H1 (cell line): ENCODE data around the gene ENDOV. TPM values are rescaled to one million over a fixed set of nuclear protein-coding genes. Genes with fewer than 3 reads are reported as not detected.

ENCODE experiments used
- CTCF ChIA-PET: fragments of 300-600 bp; sonication (Branson Sonifier 250); formaldehyde crosslinking; loops from one replicate; lab custom pipeline; 2021; ENCODE audit not compliant: partially characterized antibody; lab: Charles Lee
- POLR2A ChIA-PET: fragments of 300-600 bp; sonication (Branson Sonifier 250); formaldehyde crosslinking; loops from one replicate; lab custom pipeline; 2021; ENCODE audit warnings: inconsistent platforms; ENCODE audit not compliant: partially characterized antibody; lab: Charles Lee
- DNase-seq, 2 experiments: peaks; one replicate each; pipeline versions ENCODE4 v3.0.0 to v3.0.0-alpha.2; 2010 to 2022; ENCODE audit warnings: low spot score in 2 of 2, low read depth in 1 of 2, mixed read lengths in 1 of 2
- FAIRE-seq: peaks from 2 replicates; lab custom pipeline; 2011; peaks lifted over from hg19 to GRCh38; lab: Jason Lieb, UNC
- H2AFZ ChIP-seq: 2 replicates; pipeline ENCODE4 v1.8.1; 2012; ENCODE audit warnings: low read length, inconsistent platforms
- H2AK5ac ChIP-seq: 2 replicates; pipeline ENCODE4 v1.6.1; 2013; ENCODE audit warnings: low read depth, low read length
- H2BK120ac ChIP-seq: replicated peaks from 2 replicates; pipeline ENCODE3; 2013; ENCODE audit warnings: low read depth, low read length, inconsistent platforms
- H2BK12ac ChIP-seq: 2 replicates; pipeline ENCODE4 v1.6.1; 2013; ENCODE audit warnings: low read depth, low read length
- H2BK15ac ChIP-seq: 2 replicates; pipeline ENCODE4 v1.6.1; 2013; ENCODE audit warnings: low read length
- H2BK20ac ChIP-seq: 2 replicates; pipeline ENCODE4 v1.6.1; 2013; ENCODE audit warnings: low read length
- H2BK5ac ChIP-seq: 2 replicates; pipeline ENCODE4 v1.6.1; 2013; ENCODE audit warnings: low read depth, low read length
- H3K14ac ChIP-seq: 2 replicates; pipeline ENCODE4 v1.6.1; 2013; ENCODE audit warnings: inconsistent platforms; ENCODE audit not compliant: insufficient read length
- H3K18ac ChIP-seq: 2 replicates; pipeline ENCODE4 v1.6.1; 2013; ENCODE audit warnings: low read length; ENCODE audit errors: extremely low read depth
- H3K23ac ChIP-seq: 2 replicates; pipeline ENCODE4 v1.6.1; 2013; ENCODE audit warnings: inconsistent platforms; ENCODE audit not compliant: insufficient read length
- H3K23me2 ChIP-seq: 2 replicates; pipeline ENCODE4 v1.6.1; 2013; ENCODE audit warnings: low read depth, low read length
- H3K27ac ChIP-seq: 2 replicates; pipeline ENCODE4 v1.6.1; 2011; ENCODE audit warnings: low read depth, low read length, inconsistent platforms
- H3K27me3 ChIP-seq, 4 experiments: replicated peaks in 1 of 4; 1 replicate in 1 of 4; 2 replicates in 3 of 4; pipeline versions ENCODE4 v1.6.1 to v1.8.1; 2011 to 2013; ENCODE audit warnings: low read length in 3 of 4, mild to moderate bottlenecking in 3 of 4, inconsistent platforms in 2 of 4, mixed read lengths in 2 of 4, moderate library complexity in 1 of 4; ENCODE audit not compliant: control insufficient read depth in 3 of 4, insufficient read depth in 3 of 4; ENCODE audit errors: extremely low read depth in 1 of 4
- H3K36me3 ChIP-seq, 4 experiments: 2 replicates each; pipeline versions ENCODE4 v1.6.1 to v1.8.1; 2011 to 2013; ENCODE audit warnings: mild to moderate bottlenecking in 4 of 4, low read length in 3 of 4, moderate library complexity in 2 of 4, control low read depth in 1 of 4, inconsistent platforms in 1 of 4; ENCODE audit not compliant: insufficient read depth in 4 of 4, control insufficient read depth in 2 of 4
- H3K4ac ChIP-seq: replicated peaks from 2 replicates; pipeline ENCODE3; 2013; ENCODE audit warnings: low read length, low read depth, mixed read lengths, inconsistent platforms; ENCODE audit not compliant: insufficient read length
- H3K4me1 ChIP-seq, 4 experiments: replicated peaks in 1 of 4; 1 replicate in 1 of 4; 2 replicates in 3 of 4; pipeline versions ENCODE4 v1.6.1 to v1.8.1; 2011 to 2013; ENCODE audit warnings: low read length in 3 of 4, inconsistent platforms in 2 of 4, mixed read lengths in 1 of 4; ENCODE audit not compliant: insufficient read depth in 4 of 4, control insufficient read depth in 3 of 4
- H3K4me2 ChIP-seq, 2 experiments: 2 replicates each; pipeline versions ENCODE4 v1.6.1 to v1.8.1; 2011 to 2013; ENCODE audit warnings: low read depth in 2 of 2, low read length in 2 of 2, control low read depth in 1 of 2, inconsistent platforms in 1 of 2, mild to moderate bottlenecking in 1 of 2; ENCODE audit not compliant: insufficient read depth in 1 of 2
- H3K4me3 ChIP-seq, 4 experiments: fragments of 200-600, 300-600 bp in 1 of 4; sonication (generic), shearing (Covaris generic), sonication (Bioruptor Twin) in 1 of 4; 2 replicates each; pipeline versions ENCODE4 v1.5.1 to v1.8.1; 2011 to 2016; ENCODE audit warnings: low read length in 4 of 4, low read depth in 3 of 4, control low read depth in 2 of 4, inconsistent platforms in 2 of 4, mild to moderate bottlenecking in 2 of 4, mixed read lengths in 1 of 4, moderate library complexity in 1 of 4; ENCODE audit not compliant: insufficient read depth in 2 of 4; ENCODE audit errors: extremely low read depth in 1 of 4
- H3K56ac ChIP-seq: replicated peaks from 2 replicates; pipeline ENCODE3; 2013; ENCODE audit warnings: low read depth, mild to moderate bottlenecking, mixed read lengths, low read length, inconsistent platforms; ENCODE audit not compliant: insufficient read length
- H3K79me1 ChIP-seq: 2 replicates; pipeline ENCODE4 v1.6.1; 2013; ENCODE audit warnings: low read depth, low read length, control low read depth
- H3K79me2 ChIP-seq, 2 experiments: 2 replicates each; pipeline versions ENCODE4 v1.6.1 to v1.8.1; 2012 to 2013; ENCODE audit warnings: low read length in 2 of 2, mild to moderate bottlenecking in 2 of 2, inconsistent platforms in 1 of 2; ENCODE audit not compliant: insufficient read depth in 2 of 2, control insufficient read depth in 1 of 2
- H3K9ac ChIP-seq, 4 experiments: replicated peaks in 1 of 4; 1 replicate in 1 of 4; 2 replicates in 3 of 4; pipeline versions ENCODE4 v1.6.1 to v1.8.1; 2011 to 2013; ENCODE audit warnings: low read depth in 3 of 4, low read length in 3 of 4, control low read depth in 2 of 4, mild to moderate bottlenecking in 2 of 4, moderate library complexity in 2 of 4, inconsistent platforms in 1 of 4; ENCODE audit errors: extremely low read depth in 1 of 4
- H3K9me3 ChIP-seq, 2 experiments: 2 replicates each; pipeline versions ENCODE4 v1.6.1 to v1.8.1; 2012 to 2013; ENCODE audit warnings: mild to moderate bottlenecking in 2 of 2, moderate library complexity in 2 of 2, control low read depth in 1 of 2, inconsistent platforms in 1 of 2, low read depth in 1 of 2, low read length in 1 of 2, mixed read lengths in 1 of 2; ENCODE audit not compliant: insufficient read depth in 2 of 2
- H4K20me1 ChIP-seq, 2 experiments: replicated peaks in 1 of 2; 2 replicates each; pipeline versions ENCODE3 to v1.8.1; 2011 to 2013; ENCODE audit warnings: inconsistent platforms in 2 of 2, low read length in 2 of 2, mild to moderate bottlenecking in 1 of 2; ENCODE audit not compliant: insufficient read depth in 2 of 2, control insufficient read depth in 1 of 2
- H4K5ac ChIP-seq: 2 replicates; pipeline ENCODE4 v1.6.1; 2013; ENCODE audit warnings: low read length, low read depth, mixed read lengths, inconsistent platforms; ENCODE audit not compliant: insufficient read length
- H4K8ac ChIP-seq: 2 replicates; pipeline ENCODE4 v1.8.0; 2013; ENCODE audit warnings: mild to moderate bottlenecking, moderate library complexity, low read length, inconsistent platforms; ENCODE audit not compliant: insufficient read depth; ENCODE audit errors: extremely low read depth
- H4K91ac ChIP-seq: replicated peaks from 2 replicates; pipeline ENCODE3; 2013; ENCODE audit warnings: low read length, mixed read lengths, inconsistent platforms; ENCODE audit not compliant: insufficient read length
- MAX ChIP-seq: IDR thresholded peaks from 2 replicates; pipeline ENCODE4 v1.6.1; 2012; ENCODE audit warnings: inconsistent platforms
- TBP ChIP-seq: IDR thresholded peaks from 2 replicates; pipeline ENCODE4 v1.6.1; 2011; ENCODE audit warnings: low read depth, low read length, improper control_type of control experiment
- TEAD4 ChIP-seq: IDR thresholded peaks from 2 replicates; pipeline ENCODE4 v1.6.1; 2012; ENCODE audit warnings: low read depth, low read length, inconsistent platforms, mixed read lengths
- WGBS, 2 experiments: shearing (Covaris generic) in 1 of 2; methylation state at CpG; one replicate each; pipeline versions ENCODE4 v1.1.6 to v1.1.7; 2013 to 2015; ENCODE audit warnings: low lambda C conversion rate in 2 of 2, mixed read lengths in 2 of 2, inconsistent platforms in 1 of 2, low coverage in 1 of 2, missing lambda C conversion rate in 1 of 2; ENCODE audit not compliant: insufficient replicate concordance in 2 of 2, insufficient coverage in 1 of 2, insufficient read length in 1 of 2; ENCODE audit errors: extremely low coverage in 1 of 2, missing lambda C conversion rate in 1 of 2; 5-methylcytosine and 5-hydroxymethylcytosine counted together
- polyA plus RNA-seq, 7 experiments: library from polyadenylated mRNA; depleted of rRNA in 3 of 7; stranded (reverse) in 5 of 7; unstranded in 2 of 7; fragments of >200 nt in 5 of 7; fragments of 200-250 nt in 2 of 7; gene quantifications; 1 replicate in 5 of 7; 2 replicates in 1 of 7; 4 replicates in 1 of 7; pipeline versions ENCODE4 v1.2.1 to v1.2.3, GENCODE V29; 2011 to 2013; ENCODE audit warnings: missing spikeins in 2 of 7, mixed read lengths in 2 of 7
- total RNA-seq: library from RNA; stranded (reverse); fragmentation: NEBNext Ultra II Directional; extraction: Animal tissue kit (Norgen Biotek cat#: 25700); gene quantifications from 2 replicates; pipeline ENCODE4 v1.2.1, GENCODE V29; 2021

The ENDOV gene
- total and polyA plus RNA-seq, 2 of the 8 experiments (the other 6 are each of a cell fraction or from before 2014, with no cell fraction given) = 10.6 to 13.3 TPM

DNA sequence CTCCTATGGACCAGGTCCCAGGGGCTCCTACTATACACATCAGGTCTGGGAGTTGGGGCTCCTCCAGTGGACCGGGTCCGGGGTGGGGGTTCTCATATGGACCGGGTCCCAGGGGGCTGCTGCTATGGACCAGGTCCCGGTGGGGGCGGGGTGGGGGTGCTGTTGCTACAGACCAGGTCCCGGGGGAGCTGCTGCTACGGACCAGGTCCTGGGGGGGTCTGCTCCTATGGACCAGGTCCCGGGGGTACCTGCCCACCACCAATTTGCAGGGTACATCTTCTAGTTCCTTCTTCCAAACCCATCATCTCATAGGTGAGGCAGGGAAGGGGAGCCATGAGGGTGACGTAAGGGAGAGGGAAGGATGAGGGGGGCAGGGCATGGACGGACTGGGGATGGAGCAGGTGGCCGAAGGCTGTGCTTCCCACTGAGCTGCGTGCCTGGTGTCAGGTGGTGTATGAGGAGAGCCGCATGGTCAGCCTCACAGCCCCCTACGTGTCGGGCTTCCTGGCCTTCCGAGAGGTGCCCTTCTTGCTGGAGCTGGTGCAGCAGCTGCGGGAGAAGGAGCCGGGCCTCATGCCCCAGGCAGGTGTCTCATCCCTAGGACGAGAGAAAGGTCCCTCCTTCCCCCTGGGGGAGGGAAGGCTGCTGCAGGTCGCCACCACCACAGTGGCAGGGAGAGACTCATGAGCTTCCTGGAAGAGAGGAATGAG lies 6.6 kb downstream of the ENDOV start:
- H3K18ac ChIP-seq = no peak overlapping the region
- POLR2A ChIA-PET = no interaction called here
- H3K9ac ChIP-seq = no peak overlapping the region
- FAIRE-seq (no peak), DNase-seq (peak in 1 of 2 experiments; percentile 43)
- no peak overlapping the region for H4K5ac ChIP-seq
- H2BK15ac ChIP-seq = no peak overlapping the region
- H4K20me1 ChIP-seq = peaks cover 7 to 13% of the 10 kb centered on the region in 2 experiments
- H3K56ac ChIP-seq = no peak overlapping the region
- no peak overlapping the region for H2BK20ac ChIP-seq
- no peak overlapping the region for H3K4me2 ChIP-seq
- H2AFZ ChIP-seq = no peak overlapping the region
- no peaks in the 10 kb centered on the region for H3K23me2 ChIP-seq
- CTCF ChIA-PET = interaction anchor here (0.8 kb wide), 1 partner anchor 52 kb away, joined by 3 read pairs; no protein-coding TSS in a partner anchor
- H3K27ac ChIP-seq = no peak overlapping the region
- peak overlapping the region; percentile 46; the same call in 1 of the 2 replicates for H4K8ac ChIP-seq
- H2AK5ac ChIP-seq = no peak overlapping the region
- peak overlapping the region; percentile 35; the same call in 1 of the 2 replicates for H2BK5ac ChIP-seq
- 82% methylated on average over 14 of the region's 20 CpGs; no CpG with 5 or more reads in 1 of the 2 experiments for WGBS, 2 experiments
- H3K4me1 ChIP-seq = no peaks in the 10 kb centered on the region; a peak in 1 of 7 replicates
- no peaks in the 10 kb centered on the region for H3K9me3 ChIP-seq
- no peak overlapping the region for H2BK120ac ChIP-seq
- TF ChIP-seq MAX (peak; percentile 52; the same call in 1 of the 2 replicates), TBP (no peak), TEAD4 (no peak)
- TF ChIP-seq, all 59 proteins: peak for 1
- H3K4ac ChIP-seq = no peak overlapping the region
- H3K36me3 ChIP-seq = peaks cover 0 to 3% (median 0%) of the 10 kb centered on the region in 4 experiments; a peak in 1 of 8 replicates
- no peaks in the 10 kb centered on the region; a peak in 1 of 7 replicates for H3K27me3 ChIP-seq
- H3K23ac ChIP-seq = no peak overlapping the region
- H3K79me1 ChIP-seq = no peaks in the 10 kb centered on the region; the same call in 1 of the 2 replicates
- no peak overlapping the region for H3K4me3 ChIP-seq
- no peaks in the 10 kb centered on the region for H3K79me2 ChIP-seq
- peak overlapping the region; percentile 50; the same call in 1 of the 2 replicates for H2BK12ac ChIP-seq
- H4K91ac ChIP-seq = no peak overlapping the region
- no peak overlapping the region for H3K14ac ChIP-seq
